HG02884 (cell line): ENCODE measurements around the gene RAET1L.
A peak's percentile ranks its signal among the peaks of the same experiment; 100 is the strongest.
"Not testable (repeated sequence)": the region's sequence is repeated elsewhere in the genome, so short reads cannot be mapped to it uniquely, and the experiment has no call there.

Experiments used
- ATAC-seq: cut with Tn5 transposase; IDR thresholded peaks from one replicate; pipeline ENCODE4 v1.9.1; 2021; ENCODE audit warnings: mild to moderate bottlenecking, moderate library complexity; ENCODE audit not compliant: unreplicated experiment

The RAET1L gene

GRCh38 chr6:150025201-150025917, at the start of gene RAET1L:
Gene RAET1L (minus strand): TSS chr6:150025532. CDS start chr6:150025471, 61 bp downstream.
- no peak for ATAC-seq

GRCh38 chr6:150075034-150075421, 49.7 kb upstream of the RAET1L start:
- ATAC-seq = no peak

GRCh38 chr6:150074396-150075033, 49.2 kb upstream of the RAET1L start:
- ATAC-seq = not testable (repeated sequence)

- ATAC-seq = no peak
Measured at GRCh38 chr6:150072201-150072600, 46.9 kb upstream of the RAET1L start.

- ATAC-seq = no peak
Measured at GRCh38 chr6:150070236-150070818, 45.0 kb upstream of the RAET1L start.

- ATAC-seq = no peak
Measured at GRCh38 chr6:150069706-150070105, 44.4 kb upstream of the RAET1L start.

GRCh38 chr6:150068720-150069648, 43.7 kb upstream of the RAET1L start, which contains the start of gene ULBP3:
Gene ULBP3 (minus strand): TSS chr6:150069121. CDS start chr6:150069066, 55 bp downstream.
- ATAC-seq = peak; percentile 73

- no peak for ATAC-seq
Measured at GRCh38 chr6:150068151-150068550, 42.8 kb upstream of the RAET1L start.

- ATAC-seq = no peak
Measured at GRCh38 chr6:150065083-150065482, 39.8 kb upstream of the RAET1L start.

- no peak for ATAC-seq
Measured at GRCh38 chr6:150063640-150064039, 38.3 kb upstream of the RAET1L start.

- not testable (repeated sequence) for ATAC-seq
Measured at GRCh38 chr6:150059973-150060372, 34.6 kb upstream of the RAET1L start.

- no peak for ATAC-seq
Measured at GRCh38 chr6:150058986-150059385, 33.7 kb upstream of the RAET1L start.

- no peak for ATAC-seq
Measured at GRCh38 chr6:150058231-150058792, 33.0 kb upstream of the RAET1L start.

- no peak for ATAC-seq
Measured at GRCh38 chr6:150057501-150057951, 32.2 kb upstream of the RAET1L start.

- no peak for ATAC-seq
Measured at GRCh38 chr6:150056916-150057315, 31.6 kb upstream of the RAET1L start.

GRCh38 chr6:150056156-150056555, 30.8 kb upstream of the RAET1L start:
- ATAC-seq = no peak

GRCh38 chr6:150055131-150055530, 29.8 kb upstream of the RAET1L start:
- ATAC-seq = no peak

GRCh38 chr6:150053450-150053849, 28.1 kb upstream of the RAET1L start:
- no peak for ATAC-seq

- no peak for ATAC-seq
Measured at GRCh38 chr6:150050846-150051245, 25.5 kb upstream of the RAET1L start.

GRCh38 chr6:150048099-150048498, 22.8 kb upstream of the RAET1L start:
- ATAC-seq = no peak

- no peak for ATAC-seq
Measured at GRCh38 chr6:150046943-150047342, 21.6 kb upstream of the RAET1L start.
